Measurements from ENCODE around the gene THBD. TPM values are rescaled to one million over a fixed set of nuclear protein-coding genes. Genes with fewer than 3 reads are reported as not detected.

Gene THBD
- total RNA-seq, 4 donors from 2014 or later, result 12.0 to 77.4 (median 39.5) TPM

DNA sequence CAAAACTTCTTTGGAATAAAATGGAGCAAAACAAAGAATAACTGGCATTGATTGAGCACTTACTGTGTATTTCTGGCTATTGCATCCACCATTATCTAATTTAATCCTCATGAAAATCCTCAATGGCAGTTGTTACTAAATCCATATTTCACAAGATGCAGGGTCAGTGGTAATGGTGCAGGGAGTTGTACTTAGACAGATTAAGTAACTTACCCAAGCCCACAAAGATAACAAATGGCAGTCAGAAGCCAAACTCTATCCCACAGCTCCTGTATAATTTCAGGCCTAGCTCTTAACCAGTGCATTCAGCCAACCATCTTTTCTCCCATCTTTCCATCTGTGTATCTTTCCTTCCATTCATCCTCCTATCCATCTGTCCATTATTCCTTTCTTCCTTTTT, 43.7 kb downstream of the THBD start:
- H3K4me1 ChIP-seq, result no peaks in the 10 kb centered on the region
- H3K4me3 ChIP-seq, result no peak overlapping the region
- TF ChIP-seq EP300 (IDR thresholded peaks at IDR 0.05), result no peak
- TF ChIP-seq POLR2A (IDR thresholded peaks at IDR 0.05), result no peak
- TF ChIP-seq, protein P1, sequence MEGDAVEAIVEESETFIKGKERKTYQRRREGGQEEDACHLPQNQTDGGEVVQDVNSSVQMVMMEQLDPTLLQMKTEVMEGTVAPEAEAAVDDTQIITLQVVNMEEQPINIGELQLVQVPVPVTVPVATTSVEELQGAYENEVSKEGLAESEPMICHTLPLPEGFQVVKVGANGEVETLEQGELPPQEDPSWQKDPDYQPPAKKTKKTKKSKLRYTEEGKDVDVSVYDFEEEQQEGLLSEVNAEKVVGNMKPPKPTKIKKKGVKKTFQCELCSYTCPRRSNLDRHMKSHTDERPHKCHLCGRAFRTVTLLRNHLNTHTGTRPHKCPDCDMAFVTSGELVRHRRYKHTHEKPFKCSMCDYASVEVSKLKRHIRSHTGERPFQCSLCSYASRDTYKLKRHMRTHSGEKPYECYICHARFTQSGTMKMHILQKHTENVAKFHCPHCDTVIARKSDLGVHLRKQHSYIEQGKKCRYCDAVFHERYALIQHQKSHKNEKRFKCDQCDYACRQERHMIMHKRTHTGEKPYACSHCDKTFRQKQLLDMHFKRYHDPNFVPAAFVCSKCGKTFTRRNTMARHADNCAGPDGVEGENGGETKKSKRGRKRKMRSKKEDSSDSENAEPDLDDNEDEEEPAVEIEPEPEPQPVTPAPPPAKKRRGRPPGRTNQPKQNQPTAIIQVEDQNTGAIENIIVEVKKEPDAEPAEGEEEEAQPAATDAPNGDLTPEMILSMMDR (IDR thresholded peaks at IDR 0.05), result no peak
- no peak for TF ChIP-seq POLR2AphosphoS5 (IDR thresholded peaks at IDR 0.05)
- no peaks in the 10 kb centered on the region for H3K9me3 ChIP-seq
- H3K27ac ChIP-seq, result no peak overlapping the region
- ATAC-seq, result no peak
- H3K36me3 ChIP-seq, result no peaks in the 10 kb centered on the region
- H3K27me3 ChIP-seq, result no peaks in the 10 kb centered on the region

DNA sequence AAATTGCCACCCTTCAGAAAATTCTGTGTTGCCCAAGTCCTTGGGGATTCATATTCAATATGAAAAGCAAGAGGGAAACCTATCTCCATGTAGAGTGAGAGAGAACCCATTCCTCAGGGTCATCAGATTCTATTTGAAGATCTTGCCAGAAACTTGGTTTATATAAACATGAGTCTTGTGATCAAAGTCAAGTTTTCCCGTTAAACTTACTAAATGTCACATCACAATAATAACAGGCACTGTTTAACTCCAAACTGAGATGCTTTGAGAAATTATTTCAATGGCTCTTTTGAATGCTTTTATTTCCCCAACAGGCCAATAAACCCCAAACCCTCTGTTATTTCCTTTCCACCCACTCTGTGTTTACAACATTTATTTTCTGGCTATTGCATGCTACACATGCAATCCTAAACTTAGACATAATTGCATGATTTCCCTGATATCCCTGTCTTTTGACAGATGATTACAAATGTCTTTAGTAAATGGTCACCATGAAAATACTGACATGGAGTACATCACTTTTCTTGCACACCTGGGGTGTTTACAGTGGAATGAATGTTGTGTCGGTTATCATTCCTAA, 45.5 kb downstream of the THBD start:
- Histone ChIP-seq H3K36me3 (no peaks in the 10 kb centered on the region), H3K27ac (no peak overlapping the region), H3K9me3 (no peaks in the 10 kb centered on the region), H3K4me3 (no peak overlapping the region), H3K4me1 (no peaks in the 10 kb centered on the region), H3K27me3 (no peaks in the 10 kb centered on the region)
- no peak for ATAC-seq
- no peak for TF ChIP-seq POLR2AphosphoS5 (IDR thresholded peaks at IDR 0.05)
- TF ChIP-seq POLR2A (IDR thresholded peaks at IDR 0.05), result no peak
- 60 to 70% methylated on average over 2 of the region's 2 CpGs for WGBS, 2 donors (ENCODE audit: low coverage in 1 of 2)

DNA sequence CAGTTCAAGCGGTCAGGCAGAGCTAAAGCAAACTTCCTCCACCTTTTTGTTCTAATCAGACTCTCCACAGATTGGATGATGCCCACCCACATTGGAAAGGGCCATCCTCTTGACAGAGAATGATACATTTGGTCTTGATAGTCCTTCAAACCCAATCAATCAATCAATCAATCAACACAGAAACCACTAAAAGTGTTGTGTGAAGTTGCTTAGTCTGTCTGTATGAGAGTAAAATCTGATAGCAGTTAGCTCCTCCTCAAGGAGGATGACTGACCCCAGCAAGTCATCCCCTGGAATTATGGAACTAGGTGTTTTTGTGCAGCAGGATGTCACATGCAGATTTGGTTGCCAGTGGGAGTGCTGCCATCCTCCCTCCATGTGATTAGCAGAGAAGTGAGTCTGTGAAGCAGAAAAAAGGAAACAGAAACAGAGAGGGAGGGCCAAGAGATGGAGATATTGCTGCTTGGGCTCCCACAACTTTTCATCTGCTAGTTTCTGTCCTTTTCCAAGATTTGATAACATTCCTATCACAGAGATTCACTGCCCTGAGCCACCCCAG, 46.3 kb downstream of the THBD start:
- no peak for ATAC-seq
- WGBS, 2 donors (ENCODE audit: low coverage in 1 of 2), result 80% methylated on average over 1 of the region's 1 CpG; no CpG with 5 or more reads in 1 of the 2 donors
- no peak overlapping the region for H3K27ac ChIP-seq
- no peaks in the 10 kb centered on the region for H3K4me1 ChIP-seq
- no peaks in the 10 kb centered on the region for H3K36me3 ChIP-seq
- TF ChIP-seq POLR2AphosphoS5 (IDR thresholded peaks at IDR 0.05) (no peak), EP300 (IDR thresholded peaks at IDR 0.05) (no peak), POLR2A (IDR thresholded peaks at IDR 0.05) (no peak)
- TF ChIP-seq, protein P1 (IDR thresholded peaks at IDR 0.05), result no peak
- no peak overlapping the region for H3K4me3 ChIP-seq
- no peaks in the 10 kb centered on the region for H3K27me3 ChIP-seq
- H3K9me3 ChIP-seq, result no peaks in the 10 kb centered on the region

DNA sequence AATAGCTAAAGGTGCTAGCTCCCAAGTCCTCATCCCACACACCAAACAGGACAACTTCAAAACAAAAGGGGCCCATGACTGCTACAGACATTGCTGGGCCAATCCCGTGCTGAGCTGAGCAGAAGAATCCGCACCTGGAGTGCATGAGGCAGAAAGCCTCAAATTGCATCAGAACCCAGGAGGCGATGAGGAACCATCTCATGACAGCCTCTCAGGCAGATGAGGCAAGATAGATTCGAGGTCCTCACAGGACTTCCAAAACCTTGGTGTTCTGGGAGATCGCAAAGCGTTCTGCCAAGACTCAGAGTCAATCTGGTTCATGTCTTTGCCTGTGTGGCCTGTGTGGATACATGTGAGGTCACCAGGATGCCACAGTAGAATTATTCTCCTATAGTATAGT, 47.2 kb downstream of the THBD start:
- Histone ChIP-seq H3K27me3 (no peaks in the 10 kb centered on the region), H3K36me3 (no peaks in the 10 kb centered on the region), H3K4me1 (no peaks in the 10 kb centered on the region), H3K9me3 (no peaks in the 10 kb centered on the region), H3K27ac (no peak overlapping the region), H3K4me3 (no peak overlapping the region)
- TF ChIP-seq, protein P1 (IDR thresholded peaks at IDR 0.05), result no peak
- TF ChIP-seq POLR2A (IDR thresholded peaks at IDR 0.05), result no peak
- no peak for TF ChIP-seq EP300 (IDR thresholded peaks at IDR 0.05)
- no peak for TF ChIP-seq POLR2AphosphoS5 (IDR thresholded peaks at IDR 0.05)
- 80 to 92% methylated on average over 3 to 6 of the region's 6 CpGs for WGBS, 2 donors (ENCODE audit: low coverage in 1 of 2)
- no peak for ATAC-seq

DNA sequence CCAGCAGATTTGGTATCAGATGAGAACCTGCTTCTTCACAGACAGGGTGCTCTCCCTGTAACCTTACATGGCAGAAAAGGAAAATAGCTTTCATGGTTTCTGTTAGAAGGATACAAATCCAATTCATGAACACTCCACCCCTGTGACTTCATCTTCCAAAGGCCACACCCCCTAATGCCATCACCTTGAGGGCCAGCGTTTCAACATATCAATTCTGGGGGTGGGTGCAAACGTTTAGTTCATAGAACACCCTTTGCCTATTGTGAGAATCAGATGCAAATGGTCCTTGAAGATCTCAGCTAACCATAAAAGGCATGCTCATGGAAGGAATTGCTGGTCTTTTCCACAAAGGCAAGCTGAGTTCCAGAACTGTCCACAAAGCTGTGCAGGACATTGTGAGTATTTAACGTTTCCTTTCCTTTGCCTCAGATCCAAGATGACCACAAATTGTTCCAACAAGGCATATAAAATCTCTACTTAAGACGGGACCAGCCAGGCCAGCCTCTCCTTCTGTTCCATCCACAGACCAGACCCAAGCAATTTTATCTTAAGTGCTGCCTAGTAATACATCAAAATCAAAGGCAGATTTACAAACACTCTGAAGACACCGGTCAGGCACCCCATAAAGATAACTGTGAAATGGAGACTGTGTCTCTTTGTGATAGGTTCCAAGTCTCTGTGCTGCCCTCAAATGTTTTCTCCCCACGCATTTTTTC, 49.1 kb downstream of the THBD start:
- no peak overlapping the region for H3K27ac ChIP-seq
- H3K4me1 ChIP-seq, result no peaks in the 10 kb centered on the region
- no peak for TF ChIP-seq POLR2A (IDR thresholded peaks at IDR 0.05)
- TF ChIP-seq EP300 (IDR thresholded peaks at IDR 0.05), result no peak
- TF ChIP-seq, protein P1 (IDR thresholded peaks at IDR 0.05), result no peak
- TF ChIP-seq POLR2AphosphoS5 (IDR thresholded peaks at IDR 0.05), result no peak
- 51 to 61% methylated on average over 2 to 6 of the region's 6 CpGs for WGBS, 2 donors (ENCODE audit: low coverage in 1 of 2)
- H3K4me3 ChIP-seq, result no peak overlapping the region
- H3K36me3 ChIP-seq, result no peaks in the 10 kb centered on the region
- ATAC-seq, result no peak
- no peaks in the 10 kb centered on the region for H3K27me3 ChIP-seq
- H3K9me3 ChIP-seq, result no peaks in the 10 kb centered on the region
